Neuronal stem cell (in vitro differentiated cells): ENCODE results near the gene C6orf89.

ENCODE experiments used
- DNase-seq: peaks from one replicate; pipeline ENCODE4 v3.0.0-alpha.2; 2013; ENCODE audit warnings: low spot score
- H2AFZ ChIP-seq: one replicate; pipeline ENCODE4 v1.6.1; 2013; ENCODE audit warnings: mild to moderate bottlenecking, low read length, inconsistent platforms
- H2AK5ac ChIP-seq: 2 replicates; pipeline ENCODE4 v1.6.1; 2013; ENCODE audit warnings: low read depth, mild to moderate bottlenecking, inconsistent platforms, low read length, moderate library complexity, mixed read lengths
- H2BK120ac ChIP-seq: 2 replicates; pipeline ENCODE4 v1.6.1; 2013; ENCODE audit warnings: low read depth, mild to moderate bottlenecking, inconsistent platforms, low read length, moderate library complexity, mixed read lengths
- H2BK12ac ChIP-seq: one replicate; pipeline ENCODE4 v1.6.1; 2013; ENCODE audit warnings: low read length, inconsistent platforms
- H2BK15ac ChIP-seq: 2 replicates; pipeline ENCODE4 v1.6.1; 2013; ENCODE audit warnings: mild to moderate bottlenecking, low read length, inconsistent platforms, mixed read lengths
- H2BK5ac ChIP-seq: one replicate; pipeline ENCODE4 v1.6.1; 2013; ENCODE audit warnings: inconsistent platforms, mild to moderate bottlenecking, low read length, moderate library complexity
- H3K14ac ChIP-seq: one replicate; pipeline ENCODE4 v1.6.1; 2013; ENCODE audit warnings: low read length, inconsistent platforms
- H3K18ac ChIP-seq: 2 replicates; pipeline ENCODE4 v1.6.1; 2013; ENCODE audit warnings: low read length, inconsistent platforms
- H3K23ac ChIP-seq: 2 replicates; pipeline ENCODE4 v1.6.1; 2013; ENCODE audit warnings: low read depth, mild to moderate bottlenecking, mixed read lengths, low read length, inconsistent platforms; ENCODE audit not compliant: poor library complexity
- H3K27ac ChIP-seq: replicated peaks from 3 replicates; pipeline ENCODE4 v1.5.1; 2013; ENCODE audit warnings: low read length, inconsistent platforms
- H3K27me3 ChIP-seq, 3 experiments: 2 replicates each; pipeline ENCODE4 v1.6.1; 2013; ENCODE audit warnings: low read length in 3 of 3, mild to moderate bottlenecking in 2 of 3, inconsistent platforms in 1 of 3, low read depth in 1 of 3, mixed read lengths in 1 of 3, moderate library complexity in 1 of 3; ENCODE audit not compliant: control insufficient read depth in 3 of 3, insufficient read depth in 3 of 3
- H3K36me3 ChIP-seq, 2 donors: replicated peaks in 1 of 2; 2 replicates each; pipeline ENCODE4 v1.6.1; 2013; ENCODE audit warnings: low read length in 2 of 2; ENCODE audit not compliant: control insufficient read depth in 2 of 2, insufficient read depth in 2 of 2
- H3K4ac ChIP-seq: 2 replicates; pipeline ENCODE4 v1.6.1; 2013; ENCODE audit warnings: inconsistent platforms, mild to moderate bottlenecking, low read length, moderate library complexity
- H3K4me1 ChIP-seq, 2 donors: 1 replicate in 1 of 2; 2 replicates in 1 of 2; pipeline ENCODE4 v1.6.1; 2013; ENCODE audit warnings: low read length in 2 of 2, low read depth in 1 of 2; ENCODE audit not compliant: control insufficient read depth in 2 of 2, insufficient read depth in 1 of 2
- H3K4me2 ChIP-seq: one replicate; pipeline ENCODE4 v1.6.1; 2013; ENCODE audit warnings: mild to moderate bottlenecking, low read length, inconsistent platforms; ENCODE audit not compliant: insufficient read depth, poor library complexity, severe bottlenecking
- H3K4me3 ChIP-seq, 2 donors: 2 replicates each; pipeline ENCODE4 v1.5.1; 2013; ENCODE audit warnings: low read length in 2 of 2, mild to moderate bottlenecking in 2 of 2, inconsistent platforms in 1 of 2, moderate library complexity in 1 of 2
- H3K79me1 ChIP-seq: one replicate; pipeline ENCODE4 v1.6.1; 2013; ENCODE audit warnings: low read depth, mild to moderate bottlenecking, inconsistent platforms, low read length, moderate library complexity
- H3K9ac ChIP-seq: one replicate; pipeline ENCODE4 v1.6.1; 2013; ENCODE audit warnings: mild to moderate bottlenecking, low read depth, low read length, inconsistent platforms; ENCODE audit not compliant: poor library complexity
- H3K9me3 ChIP-seq, 2 donors: replicated peaks in 1 of 2; 2 replicates each; pipeline versions ENCODE3 to v1.6.1; 2013; ENCODE audit warnings: low read length in 2 of 2, mild to moderate bottlenecking in 2 of 2, inconsistent platforms in 1 of 2, low read depth in 1 of 2, mixed read lengths in 1 of 2, moderate library complexity in 1 of 2; ENCODE audit not compliant: control insufficient read depth in 2 of 2, insufficient read depth in 1 of 2
- H4K8ac ChIP-seq: one replicate; pipeline ENCODE4 v1.6.1; 2013; ENCODE audit warnings: low read depth, mild to moderate bottlenecking, inconsistent platforms, low read length, moderate library complexity
- H4K91ac ChIP-seq: one replicate; pipeline ENCODE4 v1.6.1; 2013; ENCODE audit warnings: low read length, low read depth, mild to moderate bottlenecking, inconsistent platforms; ENCODE audit not compliant: poor library complexity
- WGBS, 2 donors: extraction: QIAGEN DNeasy Blood & Tissue Kit; methylation state at CpG; one replicate each; pipeline ENCODE4 v1.1.7; 2013; ENCODE audit warnings: missing lambda C conversion rate in 2 of 2, mixed read lengths in 1 of 2; ENCODE audit not compliant: insufficient read length in 2 of 2, insufficient replicate concordance in 1 of 2; ENCODE audit errors: extremely low coverage in 2 of 2; 5-methylcytosine and 5-hydroxymethylcytosine counted together

Gene C6orf89

DNA sequence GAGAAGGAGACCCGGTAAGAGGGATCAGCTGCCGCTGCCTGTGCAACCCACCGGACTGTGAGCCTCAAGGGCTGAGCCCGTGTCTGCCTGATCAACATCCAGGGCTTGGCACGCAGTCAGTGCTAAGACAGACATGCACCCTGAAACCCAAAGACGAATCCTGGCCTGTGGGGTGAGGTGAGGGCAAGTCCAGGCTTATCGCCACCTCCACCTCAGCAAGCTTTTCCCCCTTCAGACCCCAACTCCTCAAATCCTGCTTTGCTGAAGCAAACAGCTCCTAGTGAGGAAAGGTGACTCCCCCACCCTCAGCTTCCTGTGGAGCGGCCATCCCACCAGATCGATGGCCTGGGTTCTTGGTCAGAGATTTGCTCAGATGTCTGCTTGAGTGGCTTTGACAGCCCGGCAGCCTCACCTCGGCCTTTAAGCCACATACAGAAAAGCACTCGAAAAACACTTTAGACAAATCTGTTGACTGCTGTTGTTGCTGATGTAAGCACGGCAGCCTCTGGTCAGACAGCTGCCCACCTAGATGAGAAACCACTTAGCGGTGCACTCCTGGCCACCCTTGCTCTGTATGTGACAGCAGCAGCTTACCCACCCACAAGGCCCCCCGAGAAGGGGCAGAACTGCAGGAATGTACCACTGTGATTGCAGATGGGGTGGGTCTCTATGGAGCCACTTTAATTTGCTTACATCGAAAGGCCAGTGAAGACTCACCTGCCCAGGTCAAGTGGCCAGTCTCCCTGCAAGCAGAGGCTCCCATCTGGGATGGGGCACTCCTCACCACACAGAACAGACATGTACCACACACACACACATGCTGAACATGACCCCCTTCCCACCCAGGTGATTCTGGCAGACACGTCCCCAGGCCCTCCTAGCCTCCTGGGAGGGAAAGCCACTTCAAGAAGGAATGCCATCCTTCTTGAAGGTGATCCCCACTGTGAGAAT is 85.4 kb downstream of the C6orf89 start:
- Histone ChIP-seq H3K14ac (no peak overlapping the region), H3K4ac (no peak overlapping the region), H3K36me3 (peaks cover 76 to 100% of the 10 kb centered on the region in 2 donors), H2BK120ac (no peak overlapping the region), H2AFZ (no peak overlapping the region), H2BK5ac (peak overlapping the region; percentile 25), H2BK15ac (no peak overlapping the region), H2BK12ac (no peak overlapping the region), H3K9ac (peak overlapping the region; percentile 18), H3K9me3 (no peaks in the 10 kb centered on the region), H3K79me1 (no peaks in the 10 kb centered on the region), H3K4me2 (no peak overlapping the region), H3K27ac (no peak overlapping the region), H3K18ac (no peak overlapping the region), H4K91ac (no peak overlapping the region), H3K23ac (peak overlapping the region; percentile 10), H3K4me1 (no peaks in the 10 kb centered on the region), H4K8ac (no peak overlapping the region), H3K4me3 (peak overlapping the region in 1 of 2 donors; percentile 3), H3K27me3 (no peaks in the 10 kb centered on the region), H2AK5ac (no peak overlapping the region)
- WGBS, 2 donors = no CpG with 5 or more reads among the region's 17 CpGs
- no peak for DNase-seq

DNA sequence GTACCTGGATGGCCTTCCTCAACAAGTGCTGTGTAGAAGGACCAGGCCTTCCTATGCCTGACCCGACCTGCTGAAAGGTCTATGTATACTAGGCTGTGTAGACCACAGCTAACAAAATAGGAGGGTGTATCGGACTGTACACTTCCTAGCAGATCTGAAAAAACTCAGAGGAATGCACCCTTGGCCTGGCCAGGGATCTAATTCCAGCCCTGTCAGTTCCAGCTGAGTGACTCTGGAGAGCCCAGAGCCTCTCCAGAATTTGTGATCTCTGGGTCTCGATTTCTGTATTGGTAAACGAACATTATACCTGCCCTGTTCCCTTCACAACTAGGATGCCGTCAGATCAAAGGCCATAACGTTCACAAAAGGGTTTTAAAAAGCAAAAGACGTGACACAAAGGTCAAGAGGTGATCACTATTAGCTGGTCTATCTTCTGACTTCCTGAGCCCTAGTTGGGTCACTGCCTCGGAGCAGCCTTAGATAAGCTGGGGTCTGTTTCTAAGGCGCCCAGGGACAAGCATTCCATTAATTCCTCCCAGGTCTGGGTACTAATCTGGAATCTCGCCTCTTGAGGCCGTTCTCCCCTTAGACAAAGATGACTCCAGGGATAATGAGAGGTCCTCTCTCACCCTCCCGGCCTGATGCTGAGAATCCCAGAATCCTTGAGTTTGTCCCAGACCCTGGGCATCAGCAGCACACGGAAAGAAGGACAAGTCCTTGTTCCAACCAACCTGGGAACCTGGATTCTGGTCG is 86.3 kb downstream of the C6orf89 start:
- no peak overlapping the region for H2BK5ac ChIP-seq
- no peaks in the 10 kb centered on the region for H3K4me1 ChIP-seq
- WGBS, 2 donors = no CpG with 5 or more reads among the region's 14 CpGs
- H3K27ac ChIP-seq = no peak overlapping the region
- no peak overlapping the region for H2BK120ac ChIP-seq
- no peak overlapping the region for H4K8ac ChIP-seq
- H3K9ac ChIP-seq = no peak overlapping the region
- H3K4me2 ChIP-seq = no peak overlapping the region
- no peaks in the 10 kb centered on the region for H3K9me3 ChIP-seq
- no peak for DNase-seq
- no peak overlapping the region for H2AK5ac ChIP-seq
- H2AFZ ChIP-seq = no peak overlapping the region
- no peak overlapping the region for H3K4ac ChIP-seq
- H3K18ac ChIP-seq = no peak overlapping the region
- H3K36me3 ChIP-seq = peaks cover 81 to 100% of the 10 kb centered on the region in 2 donors
- no peak overlapping the region for H2BK15ac ChIP-seq
- no peak overlapping the region for H2BK12ac ChIP-seq
- H3K79me1 ChIP-seq = no peaks in the 10 kb centered on the region
- H3K4me3 ChIP-seq = peak overlapping the region in 1 of 2 donors; percentile 3
- peak overlapping the region; percentile 2 for H3K23ac ChIP-seq
- H4K91ac ChIP-seq = no peak overlapping the region
- no peak overlapping the region for H3K14ac ChIP-seq
- no peaks in the 10 kb centered on the region for H3K27me3 ChIP-seq

DNA sequence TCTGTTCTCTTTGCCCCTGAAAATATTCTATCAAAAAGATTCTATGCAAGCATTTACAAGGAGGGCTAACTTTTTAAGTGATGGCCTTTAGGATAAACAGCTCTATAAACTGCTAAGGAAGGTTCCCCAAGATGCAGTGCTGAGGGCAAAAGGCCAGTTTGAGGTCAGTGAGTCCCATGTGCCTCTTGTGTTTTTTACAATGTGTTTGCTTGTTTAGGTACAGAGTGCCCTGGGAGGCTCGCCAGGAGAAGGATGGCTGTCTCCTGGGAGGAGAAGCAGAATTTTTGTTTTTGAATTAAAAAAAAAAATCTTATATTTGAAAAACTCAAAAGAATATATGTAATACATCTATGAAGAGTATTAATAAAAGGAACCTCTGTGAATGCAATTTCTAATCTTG is 87.4 kb downstream of the C6orf89 start:
- H2BK120ac ChIP-seq = no peak overlapping the region
- H2BK15ac ChIP-seq = no peak overlapping the region
- no peak overlapping the region for H3K27ac ChIP-seq
- peaks cover 80 to 100% of the 10 kb centered on the region in 2 donors for H3K36me3 ChIP-seq
- H2BK5ac ChIP-seq = no peak overlapping the region
- H3K4me1 ChIP-seq = no peaks in the 10 kb centered on the region
- no peaks in the 10 kb centered on the region for H3K27me3 ChIP-seq
- no peak overlapping the region for H3K4me3 ChIP-seq
- no peak overlapping the region for H2AFZ ChIP-seq
- no peak overlapping the region for H3K23ac ChIP-seq
- DNase-seq = no peak
- no CpG with 5 or more reads among the region's 1 CpG for WGBS, 2 donors
- no peak overlapping the region for H4K91ac ChIP-seq
- no peak overlapping the region for H3K14ac ChIP-seq
- H3K79me1 ChIP-seq = peaks cover under 1% of the 10 kb centered on the region
- H2BK12ac ChIP-seq = no peak overlapping the region
- H2AK5ac ChIP-seq = no peak overlapping the region
- no peak overlapping the region for H3K4ac ChIP-seq
- H3K4me2 ChIP-seq = no peak overlapping the region
- no peak overlapping the region for H4K8ac ChIP-seq
- H3K9me3 ChIP-seq = no peaks in the 10 kb centered on the region
- no peak overlapping the region for H3K18ac ChIP-seq
- no peak overlapping the region for H3K9ac ChIP-seq

DNA sequence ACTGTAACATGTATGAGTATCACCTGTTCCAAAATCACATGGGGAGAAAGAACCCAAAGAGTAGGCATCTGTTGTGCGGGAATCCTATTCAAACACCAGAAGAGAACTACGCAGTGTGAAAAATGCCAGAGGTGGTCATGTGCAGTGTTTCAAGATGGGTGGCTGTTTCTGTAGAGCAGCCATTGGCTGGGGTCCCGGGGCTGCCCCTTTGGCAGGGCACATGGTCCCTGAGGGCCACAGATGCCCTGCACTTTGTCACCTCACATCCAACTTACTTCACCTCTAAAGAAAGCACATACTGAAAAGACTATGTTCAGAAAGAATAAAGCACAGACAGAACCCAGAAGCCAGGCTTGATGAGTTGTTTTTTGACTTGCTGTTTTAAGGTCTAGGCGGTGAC is 87.9 kb downstream of the C6orf89 start:
- H3K36me3 ChIP-seq = peaks cover 79 to 100% of the 10 kb centered on the region in 2 donors
- WGBS, 2 donors = no CpG with 5 or more reads among the region's 4 CpGs

More for the DNA sequence above, 87.9 kb downstream of the C6orf89 start:
- H3K4me3 ChIP-seq = no peak overlapping the region
- no peak overlapping the region for H3K9ac ChIP-seq
- no peak overlapping the region for H2AK5ac ChIP-seq
- H3K4me2 ChIP-seq = no peak overlapping the region
- H3K9me3 ChIP-seq = no peaks in the 10 kb centered on the region
- H2BK120ac ChIP-seq = no peak overlapping the region
- no peak overlapping the region for H2BK15ac ChIP-seq
- no peak overlapping the region for H4K8ac ChIP-seq
- no peak overlapping the region for H4K91ac ChIP-seq
- H3K79me1 ChIP-seq = peaks cover 4% of the 10 kb centered on the region
- H3K4ac ChIP-seq = no peak overlapping the region
- no peaks in the 10 kb centered on the region for H3K27me3 ChIP-seq
- H2BK5ac ChIP-seq = no peak overlapping the region
- no peak overlapping the region for H3K27ac ChIP-seq
- no peak overlapping the region for H2BK12ac ChIP-seq
- H3K18ac ChIP-seq = no peak overlapping the region
- H3K23ac ChIP-seq = no peak overlapping the region
- no peak overlapping the region for H3K14ac ChIP-seq
- no peaks in the 10 kb centered on the region for H3K4me1 ChIP-seq
- H2AFZ ChIP-seq = no peak overlapping the region
- no peak for DNase-seq
